SW 1271 (cell line): ENCODE data around the gene RPL27.

Experiments
- DNase-seq, 2 experiments: peaks; one replicate each; lab custom pipeline; 2025; lab: John Stamatoyannopoulos, UW

Gene RPL27

GRCh38 chr17:43051969-43052368 lies 53.8 kb downstream of the RPL27 start:
- DNase-seq, result no peak
